IPS-NIHi7 (cell line): ENCODE measurements around the gene MAP2K3.
"Not testable (repeated sequence)": the region's sequence is repeated elsewhere in the genome, so short reads cannot be mapped to it uniquely, and the experiment has no call there.

Source experiments
- DNase-seq: peaks from one replicate; pipeline ENCODE4 v3.0.0; 2012; ENCODE audit warnings: mixed read lengths; ENCODE audit errors: extremely low spot score

The MAP2K3 gene

GRCh38 chr17:21328778-21329177 lies 44.3 kb downstream of the MAP2K3 start:
- not testable (repeated sequence) for DNase-seq

- DNase-seq: no peak
These were observed 46.1 kb downstream of the MAP2K3 start for GRCh38 chr17:21330436-21331160.

GRCh38 chr17:21336541-21337294 lies 52.2 kb downstream of the MAP2K3 start:
- not testable (repeated sequence) for DNase-seq

- DNase-seq: not testable (repeated sequence)
These were observed 53.6 kb downstream of the MAP2K3 start for GRCh38 chr17:21337981-21338625.

- no peak for DNase-seq
These were observed 54.5 kb downstream of the MAP2K3 start for GRCh38 chr17:21339011-21339410.

GRCh38 chr17:21339571-21339970 lies 55.1 kb downstream of the MAP2K3 start:
- DNase-seq: not testable (repeated sequence)

GRCh38 chr17:21340407-21340806 lies 55.9 kb downstream of the MAP2K3 start:
- not testable (repeated sequence) for DNase-seq

GRCh38 chr17:21341279-21341678 lies 56.8 kb downstream of the MAP2K3 start:
- DNase-seq: not testable (repeated sequence)

GRCh38 chr17:21341925-21342540 lies 57.5 kb downstream of the MAP2K3 start:
- not testable (repeated sequence) for DNase-seq

- DNase-seq: not testable (repeated sequence)
These were observed 58.8 kb downstream of the MAP2K3 start for GRCh38 chr17:21343061-21343949.

- DNase-seq: not testable (repeated sequence)
These were observed 60.3 kb downstream of the MAP2K3 start for GRCh38 chr17:21344801-21345200.

- no peak for DNase-seq
These were observed 60.7 kb downstream of the MAP2K3 start for GRCh38 chr17:21345236-21345635.

- not testable (repeated sequence) for DNase-seq
These were observed 61.6 kb downstream of the MAP2K3 start for GRCh38 chr17:21346107-21346506.

- DNase-seq: not testable (repeated sequence)
These were observed 62.2 kb downstream of the MAP2K3 start for GRCh38 chr17:21346651-21347250.

GRCh38 chr17:21347660-21348059 lies 63.1 kb downstream of the MAP2K3 start:
- not testable (repeated sequence) for DNase-seq

GRCh38 chr17:21348081-21348925 lies 63.8 kb downstream of the MAP2K3 start:
- DNase-seq: not testable (repeated sequence)

- DNase-seq: not testable (repeated sequence)
These were observed 64.4 kb downstream of the MAP2K3 start for GRCh38 chr17:21348926-21349261.

GRCh38 chr17:21349358-21350050 lies 65.0 kb downstream of the MAP2K3 start:
- DNase-seq: not testable (repeated sequence)

- not testable (repeated sequence) for DNase-seq
These were observed 66.0 kb downstream of the MAP2K3 start for GRCh38 chr17:21350495-21350894.
